Tibial nerve (tissue), 3 donors: Measurements from ENCODE around the gene PHACTR1.

Experiments
- CTCF ChIP-seq, 5 experiments: fragments of 200-600 bp in 3 of 5; fragments of 450-650 bp in 2 of 5; sonication (generic) in 3 of 5; IDR thresholded peaks; one replicate each; pipeline ENCODE4 v1.5.1; 2016 to 2019; ENCODE audit warnings: antibody characterized with exemption in 5 of 5, mild to moderate bottlenecking in 3 of 5, moderate library complexity in 2 of 5
- POLR2A ChIP-seq, 2 donors: fragments of 450-650 bp; IDR thresholded peaks; one replicate each; pipeline ENCODE4 v1.6.1; 2017; ENCODE audit warnings: antibody characterized with exemption in 2 of 2, mild to moderate bottlenecking in 2 of 2, moderate library complexity in 2 of 2

- TF ChIP-seq CTCF (IDR thresholded peaks at IDR 0.05) = no peak
- TF ChIP-seq POLR2A (IDR thresholded peaks at IDR 0.05) = no peak
Measured at GRCh38 chr6:12884983-12885382, 168.4 kb downstream of the PHACTR1 start.
